Midbrain (tissue), 1 donor: ENCODE measurements around the gene PALLD.
"Not testable (repeated sequence)": the region's sequence is repeated elsewhere in the genome, so short reads cannot be mapped to it uniquely, and the experiment has no call there.

Experiments used
- DNase-seq: peaks from one replicate; lab custom pipeline; 2025; lab: John Stamatoyannopoulos, UW

Gene PALLD

GRCh38 chr4:168677879-168678278 is 181.0 kb downstream of the PALLD start:
- no peak for DNase-seq

- DNase-seq: no peak
These were observed 182.0 kb downstream of the PALLD start for GRCh38 chr4:168678751-168679366.

DNA sequence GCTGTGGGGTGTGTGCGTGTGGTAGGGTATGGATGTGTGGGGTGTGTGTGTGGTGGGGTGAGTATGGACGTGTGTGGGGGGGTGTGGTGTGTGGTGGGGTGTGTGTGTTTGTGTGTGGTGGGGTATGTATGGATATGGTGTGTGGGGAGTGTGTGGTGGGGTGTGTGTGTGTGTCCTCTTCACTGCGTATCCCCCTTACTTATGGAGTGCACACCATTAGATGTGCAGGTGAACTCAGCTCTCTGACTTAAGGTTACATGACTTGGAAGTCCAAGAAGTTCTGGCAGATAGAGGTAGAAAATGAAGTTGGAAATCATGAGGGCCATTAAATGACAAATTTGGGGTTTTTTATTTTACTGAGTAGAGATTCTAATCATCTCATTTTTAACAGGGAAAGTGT is 182.5 kb downstream of the PALLD start:
- DNase-seq: no peak

DNA sequence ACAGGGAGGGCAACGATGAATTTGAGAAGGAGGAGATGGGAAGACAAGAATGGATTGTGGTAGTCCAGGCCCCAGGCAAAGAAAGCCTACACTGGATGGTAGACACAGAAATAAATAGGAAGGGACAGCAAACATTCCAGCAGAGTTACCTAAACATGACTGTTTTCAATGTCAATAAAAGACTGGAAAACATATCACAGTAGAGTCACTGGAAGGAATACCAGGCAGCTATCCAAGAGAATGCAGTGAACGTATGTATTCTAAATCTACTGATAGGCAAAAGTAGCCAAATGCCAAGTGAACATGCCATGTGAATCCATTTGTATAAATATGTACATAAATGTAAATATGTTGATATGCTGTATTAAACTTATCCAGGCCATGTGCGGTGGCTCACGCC is 183.0 kb downstream of the PALLD start:
- no peak for DNase-seq

DNA sequence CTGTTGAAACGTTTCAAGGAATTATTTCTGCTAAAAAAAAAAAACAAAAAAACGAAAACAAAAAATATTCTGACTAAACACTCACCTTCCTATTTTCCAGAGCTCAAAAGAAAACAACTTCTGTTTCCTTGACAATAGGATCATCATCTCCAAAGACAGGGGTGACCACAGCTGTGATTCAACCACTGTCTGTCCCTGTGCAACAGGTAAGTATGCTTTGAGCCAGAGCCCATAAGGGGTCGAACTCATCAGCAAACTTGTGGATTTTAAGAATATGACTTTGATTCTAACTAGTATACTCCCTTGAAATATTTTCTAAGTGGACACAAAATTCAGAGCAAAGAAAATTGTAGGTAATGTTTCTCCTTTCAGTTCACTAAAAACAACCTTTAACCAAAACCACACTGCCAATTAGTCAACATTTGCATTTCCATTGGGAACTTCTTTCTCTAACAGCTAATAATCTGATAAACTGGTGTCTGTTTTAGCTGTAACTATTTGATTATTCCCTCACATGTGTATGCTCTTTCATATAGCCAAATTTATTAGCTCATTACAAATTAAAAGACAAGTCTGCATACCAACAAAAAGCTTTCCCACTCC is 186.1 kb downstream of the PALLD start:
- DNase-seq: no peak

DNA sequence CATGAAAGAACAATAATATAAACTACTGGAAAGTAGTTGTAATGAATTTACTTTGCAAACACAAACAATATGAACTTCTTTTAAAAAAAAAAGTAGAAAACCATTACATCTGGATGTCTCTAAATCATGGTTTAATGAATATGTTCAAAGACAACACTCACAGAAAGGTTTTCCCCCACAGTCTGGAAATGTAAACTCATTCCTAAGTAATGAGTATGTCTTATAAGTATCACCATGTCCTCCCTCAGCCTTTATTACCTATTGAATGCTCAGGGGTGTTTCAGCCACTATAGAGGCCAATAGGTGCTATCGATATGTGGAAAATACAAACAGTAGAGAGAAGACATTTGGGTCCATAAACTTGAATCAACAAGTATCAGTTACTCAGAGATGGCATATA is 186.7 kb downstream of the PALLD start:
- no peak for DNase-seq

- DNase-seq: no peak
These were observed 188.4 kb downstream of the PALLD start for GRCh38 chr4:168685136-168685809.

- no peak for DNase-seq
These were observed 191.7 kb downstream of the PALLD start for GRCh38 chr4:168688584-168688983.

- DNase-seq: no peak
These were observed 192.9 kb downstream of the PALLD start for GRCh38 chr4:168689791-168690190.

DNA sequence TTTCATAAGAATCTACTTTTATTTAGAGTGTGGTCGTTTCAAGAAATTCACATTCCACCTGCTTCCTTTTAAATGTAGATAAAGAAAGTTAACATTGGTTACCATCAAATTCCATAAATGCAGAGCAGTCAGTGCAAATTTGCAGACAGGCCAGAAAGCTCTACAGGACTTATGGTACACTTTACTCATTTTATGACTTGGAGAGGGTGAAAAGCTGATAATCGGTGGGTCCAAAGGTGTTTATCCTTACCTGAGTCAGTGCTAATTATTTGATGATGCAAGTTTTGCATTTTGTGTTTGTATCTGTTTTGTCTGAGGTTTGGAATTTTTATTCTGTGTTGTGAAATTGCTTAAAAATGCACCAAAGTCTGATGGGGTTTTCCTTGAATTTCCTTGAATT is 193.3 kb downstream of the PALLD start:
- DNase-seq: no peak

GRCh38 chr4:168691631-168692369 is 194.9 kb downstream of the PALLD start:
- DNase-seq: no peak

GRCh38 chr4:168693750-168694490 is 197.1 kb downstream of the PALLD start:
- no peak for DNase-seq

GRCh38 chr4:168694667-168695066 is 197.8 kb downstream of the PALLD start:
- no peak for DNase-seq

DNA sequence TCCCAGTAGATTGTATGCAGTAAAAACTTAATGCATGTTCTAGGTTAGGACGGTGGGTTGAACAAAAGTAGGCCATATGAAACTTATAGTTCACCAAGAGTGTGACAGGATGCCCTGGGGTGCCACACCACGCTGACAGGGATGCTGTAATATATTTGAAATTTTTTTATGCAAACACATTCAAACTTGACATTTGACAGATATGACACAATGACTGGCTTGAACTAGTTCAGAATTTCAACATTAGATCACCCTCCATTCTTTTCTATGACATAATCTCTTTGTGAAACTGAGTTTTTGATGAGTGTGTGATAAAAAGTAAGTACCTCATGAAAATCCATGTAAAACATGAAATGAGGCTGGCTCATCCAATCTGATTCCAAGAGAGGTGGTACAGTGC is 198.4 kb downstream of the PALLD start:
- no peak for DNase-seq

GRCh38 chr4:168696280-168696679 is 199.4 kb downstream of the PALLD start:
- no peak for DNase-seq

- DNase-seq: no peak
These were observed 200.0 kb downstream of the PALLD start for GRCh38 chr4:168696826-168697225.

DNA sequence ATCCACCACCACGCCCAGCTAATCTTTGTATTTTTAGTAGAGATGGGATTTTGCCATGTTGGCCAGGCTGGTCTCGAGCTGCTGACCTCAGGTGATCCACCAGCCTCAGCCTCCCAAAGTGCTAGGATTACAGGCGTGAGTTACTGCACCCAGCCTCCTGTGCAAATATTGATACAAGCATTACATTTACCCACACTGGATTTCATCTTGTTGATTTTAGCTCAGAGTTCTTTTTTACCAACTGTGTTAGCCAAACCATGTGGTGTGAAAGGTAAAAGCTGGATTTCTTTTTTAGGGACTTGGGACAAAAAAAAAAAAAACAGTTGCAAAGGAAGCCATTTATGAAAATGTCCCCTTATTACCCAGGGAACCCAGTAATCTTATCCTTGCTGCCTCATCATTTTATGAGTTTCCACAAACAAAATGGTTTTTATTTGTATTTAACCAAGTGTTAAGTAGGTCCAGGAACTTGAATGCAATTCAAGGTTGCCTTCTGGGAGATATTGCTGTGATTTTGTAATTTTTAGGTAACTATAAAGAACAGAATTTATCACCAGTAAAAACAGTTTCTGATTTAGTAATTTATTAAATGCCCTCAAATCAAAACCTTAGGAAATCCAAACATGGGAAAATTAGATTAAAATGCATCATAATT is 202.5 kb downstream of the PALLD start:
- no peak for DNase-seq

GRCh38 chr4:168701061-168701460 is 204.2 kb downstream of the PALLD start:
- no peak for DNase-seq

- DNase-seq: not testable (repeated sequence)
These were observed 205.8 kb downstream of the PALLD start for GRCh38 chr4:168702581-168703087.

GRCh38 chr4:168705121-168705520 is 208.3 kb downstream of the PALLD start:
- DNase-seq: no peak

DNA sequence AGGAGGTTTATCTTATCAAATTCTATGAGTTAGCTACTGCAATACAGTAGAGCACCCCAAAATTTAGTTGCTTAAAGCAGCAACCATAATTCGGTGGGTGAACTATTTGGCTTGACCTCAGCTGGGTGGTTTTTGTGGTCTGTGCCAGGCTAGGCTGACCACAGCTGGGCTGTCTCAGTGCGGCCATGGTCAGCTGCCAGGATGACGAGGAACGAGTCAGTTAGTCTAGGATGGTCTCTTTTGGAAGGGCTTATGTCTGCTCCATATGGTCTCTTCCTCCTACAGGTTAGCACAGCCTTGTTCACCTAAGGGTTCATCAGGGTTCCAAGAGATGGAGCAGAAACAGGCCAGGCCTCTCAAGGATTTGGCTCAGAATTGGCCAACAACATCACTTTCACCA is 210.4 kb downstream of the PALLD start:
- DNase-seq: no peak
